H54 (cell line): Measurements from ENCODE around the gene TOPBP1.

Experiments
- DNase-seq: peaks from one replicate; pipeline ENCODE4 v3.0.0; 2011; ENCODE audit warnings: low spot score, mixed read lengths; ENCODE audit not compliant: insufficient read length
- FAIRE-seq: peaks from 3 replicates; lab custom pipeline; 2011; peaks lifted over from hg19 to GRCh38; lab: Jason Lieb, UNC
- POLR2A ChIP-seq: IDR thresholded peaks from 2 replicates; pipeline ENCODE4 v1.6.1; 2011; ENCODE audit warnings: low read depth, mild to moderate bottlenecking, low read length

TOPBP1 gene

GRCh38 chr3:133608388-133608787 is 53.4 kb downstream of the TOPBP1 start:
- FAIRE-seq (no peak), DNase-seq (no peak)
- TF ChIP-seq POLR2A: no peak

GRCh38 chr3:133607816-133608215 is 53.9 kb downstream of the TOPBP1 start:
- no peak for DNase-seq
- TF ChIP-seq POLR2A: no peak
- no peak for FAIRE-seq

GRCh38 chr3:133606902-133607301 is 54.8 kb downstream of the TOPBP1 start:
- no peak for DNase-seq
- no peak for TF ChIP-seq POLR2A
- FAIRE-seq: no peak

GRCh38 chr3:133606342-133606741 is 55.4 kb downstream of the TOPBP1 start:
- TF ChIP-seq POLR2A: no peak
- no peak for FAIRE-seq
- DNase-seq: no peak

- FAIRE-seq (no peak), DNase-seq (no peak)
- TF ChIP-seq POLR2A: no peak
These were observed 61.1 kb downstream of the TOPBP1 start for GRCh38 chr3:133600572-133601081.

- FAIRE-seq (no peak), DNase-seq (no peak)
- TF ChIP-seq POLR2A: no peak
These were observed 62.5 kb downstream of the TOPBP1 start for GRCh38 chr3:133599280-133599679.

GRCh38 chr3:133598405-133598804 is 63.3 kb downstream of the TOPBP1 start:
- no peak for DNase-seq
- no peak for TF ChIP-seq POLR2A
- FAIRE-seq: no peak

GRCh38 chr3:133595341-133595740 is 66.4 kb downstream of the TOPBP1 start:
- TF ChIP-seq POLR2A: no peak
- FAIRE-seq: no peak
- no peak for DNase-seq

GRCh38 chr3:133593243-133593642 is 68.5 kb downstream of the TOPBP1 start:
- no peak for TF ChIP-seq POLR2A
- no peak for DNase-seq
- no peak for FAIRE-seq

GRCh38 chr3:133592843-133593242 is 68.9 kb downstream of the TOPBP1 start:
- TF ChIP-seq POLR2A: no peak
- no peak for FAIRE-seq
- no peak for DNase-seq

GRCh38 chr3:133591271-133591742 is 70.4 kb downstream of the TOPBP1 start:
- DNase-seq (no peak), FAIRE-seq (peak; percentile 58)
- TF ChIP-seq POLR2A: no peak

- no peak for FAIRE-seq
- DNase-seq: no peak
- no peak for TF ChIP-seq POLR2A
These were observed 72.2 kb downstream of the TOPBP1 start for GRCh38 chr3:133589503-133589902.

- FAIRE-seq: peak; percentile 50
These were observed 72.8 kb downstream of the TOPBP1 start for GRCh38 chr3:133588784-133589465.

GRCh38 chr3:133588035-133588434 is 73.7 kb downstream of the TOPBP1 start:
- no peak for TF ChIP-seq POLR2A
- FAIRE-seq: peak; percentile 68
- DNase-seq: no peak

More at GRCh38 chr3:133588784-133589465, 72.8 kb downstream of the TOPBP1 start:
- no peak for DNase-seq
- no peak for TF ChIP-seq POLR2A

- no peak for TF ChIP-seq POLR2A
- FAIRE-seq (no peak), DNase-seq (no peak)
These were observed 78.3 kb downstream of the TOPBP1 start for GRCh38 chr3:133583396-133583795.
